GM21717 (cell line): ENCODE results near the gene TGM1.
"Not testable (repeated sequence)": the region's sequence is repeated elsewhere in the genome, so short reads cannot be mapped to it uniquely, and the experiment has no call there.

Source experiments
- ATAC-seq: cut with Tn5 transposase; IDR thresholded peaks from one replicate; pipeline ENCODE4 v1.9.1; 2021; ENCODE audit warnings: mild to moderate bottlenecking, moderate library complexity; ENCODE audit not compliant: unreplicated experiment

TGM1 gene

GRCh38 chr14:24234095-24235005 is 28.6 kb downstream of the TGM1 start:
- no peak for ATAC-seq

DNA sequence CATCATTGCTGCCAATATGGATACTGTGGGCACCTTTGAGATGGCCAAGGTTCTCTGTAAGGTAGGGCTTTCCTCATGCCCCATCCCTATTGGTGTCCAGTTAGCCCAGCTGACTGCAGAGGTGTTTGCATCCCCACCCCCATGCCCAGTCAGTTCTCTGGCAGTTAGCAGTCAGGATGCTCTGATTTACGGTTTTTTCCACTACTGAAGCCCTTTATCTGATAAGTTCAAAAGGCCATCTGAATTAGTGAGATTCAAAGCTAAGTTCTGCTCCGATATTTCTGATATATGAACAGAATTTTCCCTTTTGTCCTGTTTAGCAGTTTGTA is 29.5 kb downstream of the TGM1 start:
- no peak for ATAC-seq

GRCh38 chr14:24232645-24233537 is 30.1 kb downstream of the TGM1 start, which contains the start of gene GMPR2:
Gene GMPR2, plus strand, starts transcription at chr14:24232929. Its CDS starts 325 bp downstream, at chr14:24233254.
- ATAC-seq: peak; percentile 47

DNA sequence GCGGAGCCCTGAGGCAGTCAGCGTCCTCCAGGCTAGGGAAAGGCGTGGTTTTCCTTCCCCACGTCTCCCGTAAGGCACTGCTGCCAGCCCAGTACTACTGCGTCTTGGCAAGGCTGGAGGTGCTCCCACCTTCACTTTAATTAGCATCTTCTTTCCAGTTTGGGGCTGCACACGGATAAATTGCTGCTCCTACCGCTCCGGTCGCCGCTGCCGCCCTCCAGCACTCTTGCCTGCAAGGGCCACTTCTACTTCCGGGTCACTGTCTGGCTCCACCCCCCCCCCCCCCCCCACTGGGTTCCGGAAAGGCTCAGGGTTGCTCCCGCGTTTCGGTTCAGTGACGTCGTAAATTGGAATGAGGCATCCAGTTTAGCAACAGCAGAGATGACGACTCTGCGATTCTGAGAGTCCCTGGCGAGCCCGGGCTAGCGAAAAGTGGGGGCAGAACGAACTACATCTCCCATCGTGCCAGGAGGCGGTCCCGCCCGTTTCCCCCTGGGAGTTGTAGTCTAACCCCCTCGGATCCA is 30.8 kb downstream of the TGM1 start, which contains the start of gene NEDD8:
NEDD8 (minus strand) TSS at position 247 of the 524 bp plus-strand sequence; CDS start at position 147, 100 bp downstream.
- ATAC-seq: peak; percentile 64

- peak; percentile 13 for ATAC-seq
Measured at GRCh38 chr14:24231263-24232120, 31.5 kb downstream of the TGM1 start.

DNA sequence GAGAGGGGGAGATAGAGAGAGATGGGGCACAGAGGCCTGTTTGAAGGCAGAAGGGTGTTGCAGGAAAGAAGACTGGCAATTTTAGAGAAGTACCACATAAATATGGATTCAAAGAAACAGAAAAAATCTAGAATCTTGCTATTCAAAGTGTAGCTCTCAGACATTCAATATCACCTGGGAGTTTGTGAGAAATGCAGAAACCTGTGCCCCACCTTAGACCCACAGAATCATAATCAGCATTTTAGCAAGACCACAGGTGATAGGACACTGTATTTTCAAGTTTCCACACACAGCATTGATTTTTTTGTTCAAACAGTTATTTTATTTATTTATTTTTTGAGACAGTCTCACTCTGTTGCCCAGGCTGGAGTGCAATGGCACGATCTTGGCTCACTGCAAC is 34.1 kb downstream of the TGM1 start:
- ATAC-seq: no peak

- no peak for ATAC-seq
Measured at GRCh38 chr14:24226473-24226872, 36.5 kb downstream of the TGM1 start.

DNA sequence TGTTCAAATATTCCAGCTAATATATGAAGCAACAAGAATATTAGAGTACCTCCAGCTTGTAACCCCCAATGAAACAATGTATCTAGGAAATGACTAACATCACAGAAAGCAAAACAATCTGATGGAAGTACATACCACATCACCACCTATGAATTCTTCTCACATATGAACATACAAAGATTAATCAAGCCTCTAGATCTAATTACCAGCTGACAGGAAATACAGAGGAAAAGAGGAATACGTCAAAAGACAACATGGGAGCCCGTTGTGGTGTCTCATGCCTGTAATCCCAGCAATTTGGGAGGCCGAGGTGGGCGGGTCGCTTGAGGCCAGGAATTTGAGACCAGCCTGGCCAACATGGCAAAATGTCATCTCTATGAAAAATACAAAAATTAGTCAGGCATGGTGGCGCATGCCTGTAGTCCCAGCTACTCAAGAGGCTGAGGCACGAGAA is 38.3 kb downstream of the TGM1 start:
- ATAC-seq: no peak

DNA sequence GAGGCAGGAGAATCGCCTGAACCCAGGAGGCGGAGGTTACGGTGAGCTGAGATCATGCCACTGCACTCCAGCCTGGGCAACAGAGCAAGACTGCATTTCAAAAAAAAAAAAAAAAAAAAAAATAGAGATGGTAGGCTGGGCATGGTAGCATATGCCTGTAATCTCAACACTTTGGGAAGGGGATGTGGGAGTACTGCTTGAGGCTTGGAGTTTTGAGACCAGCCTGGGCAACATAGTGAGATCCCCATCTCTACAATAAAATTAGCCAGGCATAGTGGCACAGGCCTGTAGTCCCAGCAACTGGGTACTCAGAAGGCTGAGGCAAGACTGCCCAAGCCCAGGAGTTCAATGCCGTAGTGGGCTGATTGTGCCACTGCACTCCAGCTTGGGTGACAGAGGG is 40.0 kb downstream of the TGM1 start:
- not testable (repeated sequence) for ATAC-seq

GRCh38 chr14:24219521-24219920 is 43.5 kb downstream of the TGM1 start:
- no peak for ATAC-seq

- ATAC-seq: no peak
Measured at GRCh38 chr14:24219080-24219479, 43.9 kb downstream of the TGM1 start.

DNA sequence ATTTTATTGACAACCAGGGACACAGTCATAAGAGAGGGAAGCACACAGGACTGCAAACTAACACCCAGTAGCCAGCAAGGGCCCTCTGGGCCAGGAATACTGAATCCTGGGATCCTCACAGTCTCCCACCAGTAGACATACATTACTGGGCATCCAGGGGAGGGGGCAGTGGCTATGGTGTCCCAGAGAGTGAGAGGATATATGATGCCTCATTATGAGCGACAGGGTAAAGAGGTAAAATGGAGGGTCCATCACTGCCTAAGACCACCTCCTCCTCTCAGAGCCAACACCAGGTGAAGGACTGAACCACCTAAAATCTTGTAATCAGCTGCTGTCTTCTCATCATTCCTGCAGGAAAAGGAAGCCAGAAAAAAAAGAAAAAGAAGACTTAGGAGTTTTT is 46.1 kb downstream of the TGM1 start:
- not testable (repeated sequence) for ATAC-seq

- no peak for ATAC-seq
Measured at GRCh38 chr14:24216345-24216699, 46.7 kb downstream of the TGM1 start.

DNA sequence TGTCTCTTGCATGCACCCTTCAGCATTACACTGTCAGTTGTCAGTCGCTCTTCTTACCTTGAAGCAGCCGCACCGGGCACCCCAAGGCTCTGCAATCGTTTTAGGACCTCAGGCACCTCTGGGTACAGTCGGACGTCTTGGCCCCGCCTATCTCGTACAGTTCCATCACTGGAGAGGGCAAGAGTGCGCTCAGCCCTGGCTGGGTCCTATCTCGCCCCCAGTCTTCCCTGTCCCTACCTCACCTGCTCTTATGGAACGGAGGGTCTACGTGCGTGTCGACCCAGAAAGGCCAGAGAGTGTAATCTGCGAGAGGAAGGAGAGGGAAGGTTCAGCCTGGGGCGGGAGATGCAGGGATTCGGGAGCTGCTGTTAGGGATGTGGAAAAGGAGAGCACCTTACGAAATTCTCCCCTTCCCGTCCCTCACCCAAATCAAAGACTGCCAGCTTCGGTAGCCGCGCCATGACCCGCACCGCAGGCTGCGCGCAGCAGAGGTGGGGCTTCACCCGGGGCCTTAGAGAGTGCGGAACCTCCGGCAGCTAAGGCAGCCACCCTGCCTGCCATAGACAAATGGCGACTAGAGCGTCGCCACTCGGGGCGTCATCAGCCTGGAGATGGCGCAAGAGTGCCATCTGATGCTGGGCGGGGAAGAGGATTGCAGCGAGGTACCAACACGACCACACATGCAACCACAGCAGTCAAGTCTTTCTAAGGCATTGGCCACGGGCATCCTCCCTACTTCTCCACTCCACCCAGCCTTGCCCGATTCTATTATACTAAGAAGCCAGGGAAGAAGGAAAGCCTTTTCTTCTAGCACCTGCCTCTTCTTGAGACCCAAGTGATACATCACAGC is 47.3 kb downstream of the TGM1 start, which contains the start of gene MDP1:
MDP1 (minus strand) TSS at position 572 of the 850 bp plus-strand sequence; CDS start at position 461, 111 bp downstream.
- peak; percentile 60 for ATAC-seq

DNA sequence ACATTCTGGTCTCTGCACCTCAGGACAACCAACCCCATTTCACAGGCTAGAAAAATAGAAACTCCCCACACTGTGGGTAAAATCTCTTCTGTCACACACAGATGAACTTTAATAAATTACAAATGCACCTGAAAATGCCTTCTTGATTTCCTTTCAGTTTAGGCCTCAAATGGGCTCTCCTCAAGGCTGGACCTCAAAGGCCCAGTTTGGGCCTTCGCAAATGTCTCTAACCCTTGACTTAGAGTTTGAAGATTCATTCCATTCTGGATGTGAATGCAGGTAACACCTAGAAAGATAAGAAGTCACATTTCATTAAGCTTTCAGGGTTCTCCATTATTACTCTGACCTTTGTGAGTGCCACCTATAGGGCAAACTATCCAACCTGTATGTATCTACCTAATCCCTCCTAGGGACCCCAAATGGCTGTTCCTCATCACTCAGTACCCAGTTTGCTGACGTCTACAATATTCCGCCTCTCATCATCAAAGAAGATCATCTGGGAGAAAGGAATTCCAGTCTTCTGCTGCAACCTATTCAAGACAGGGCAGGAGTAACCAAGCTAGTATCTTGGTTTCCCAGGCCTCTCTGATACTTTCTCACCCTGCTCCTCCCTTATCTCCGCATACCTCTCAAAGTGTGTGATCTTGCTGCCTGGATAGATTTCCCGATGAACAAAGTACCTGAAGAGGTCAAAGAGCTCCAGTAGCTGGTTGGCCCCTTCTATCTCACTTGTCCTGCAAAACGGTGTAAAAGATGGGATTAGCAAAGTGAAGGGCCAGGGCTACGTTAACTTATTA is 48.9 kb downstream of the TGM1 start:
- no peak for ATAC-seq

DNA sequence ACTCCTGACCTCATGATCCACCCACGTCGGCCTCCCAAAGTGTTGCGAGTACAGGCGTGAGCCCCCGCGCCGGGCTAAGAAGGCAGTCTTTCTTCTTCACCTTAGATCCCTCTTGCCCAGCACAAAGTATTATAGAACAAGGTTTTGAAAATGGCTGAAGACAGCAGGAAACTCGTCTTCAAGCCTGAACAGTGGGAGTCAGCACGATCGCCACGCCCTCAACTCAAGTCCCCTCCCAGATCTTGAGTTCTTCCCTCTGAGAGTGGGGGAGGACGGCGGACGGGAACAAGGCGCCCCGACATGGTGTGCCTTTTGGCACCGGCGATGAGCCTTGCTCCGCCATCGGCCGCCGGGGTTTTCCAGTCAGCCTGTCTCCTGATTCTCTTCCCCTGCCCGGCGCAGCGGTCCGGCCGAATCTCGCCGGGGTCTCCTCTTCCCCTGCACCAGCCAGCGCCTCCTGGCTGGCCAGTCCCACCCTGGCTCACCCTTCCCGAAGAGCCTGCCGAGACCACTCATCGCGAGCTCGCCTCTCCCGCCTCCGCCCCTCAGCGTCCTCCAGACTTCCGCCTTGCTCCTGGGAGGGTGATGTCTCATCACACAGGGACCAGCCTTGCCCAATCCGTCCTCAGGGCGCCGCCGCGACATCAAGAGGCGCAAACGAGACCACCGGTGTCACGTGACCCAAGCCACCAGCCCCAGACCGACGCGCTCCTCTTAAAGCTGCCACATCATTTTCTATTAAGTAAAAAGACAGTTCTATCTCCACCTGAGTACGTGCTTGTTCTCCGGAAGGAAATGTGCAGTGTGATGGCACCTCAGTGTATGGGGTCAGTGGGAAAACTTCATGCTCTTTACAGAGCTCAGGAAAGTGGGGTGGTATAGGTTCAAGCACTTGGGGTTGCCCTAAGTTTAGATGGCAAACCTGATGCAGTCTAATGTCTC is 49.8 kb downstream of the TGM1 start, which contains the start of gene CHMP4A:
CHMP4A (minus strand) TSS at position 565 of the 942 bp plus-strand sequence; CDS start at position 516, 49 bp downstream.
- ATAC-seq: peak; percentile 82

DNA sequence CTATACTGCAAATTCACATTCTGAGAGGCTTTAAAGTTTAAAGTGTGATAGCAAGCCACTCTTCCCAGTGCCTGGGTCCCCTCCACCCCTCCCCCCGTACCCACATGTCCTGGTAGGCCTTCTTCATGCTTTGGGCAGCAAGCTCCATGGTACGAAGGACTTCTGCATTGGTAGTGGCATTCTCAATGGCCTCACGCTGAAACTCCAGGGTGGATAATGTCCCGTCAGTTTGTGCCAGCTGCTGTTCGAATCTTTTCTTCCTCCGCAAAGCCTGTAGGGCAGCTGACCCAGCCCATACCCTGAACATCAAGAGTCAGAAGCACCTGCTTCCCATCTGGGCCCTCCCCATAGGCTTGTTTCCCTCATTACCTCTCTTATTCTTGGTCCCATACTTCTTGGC is 51.7 kb downstream of the TGM1 start:
- no peak for ATAC-seq
